Measurements from ENCODE around the gene TLCD1.

TLCD1 gene

DNA sequence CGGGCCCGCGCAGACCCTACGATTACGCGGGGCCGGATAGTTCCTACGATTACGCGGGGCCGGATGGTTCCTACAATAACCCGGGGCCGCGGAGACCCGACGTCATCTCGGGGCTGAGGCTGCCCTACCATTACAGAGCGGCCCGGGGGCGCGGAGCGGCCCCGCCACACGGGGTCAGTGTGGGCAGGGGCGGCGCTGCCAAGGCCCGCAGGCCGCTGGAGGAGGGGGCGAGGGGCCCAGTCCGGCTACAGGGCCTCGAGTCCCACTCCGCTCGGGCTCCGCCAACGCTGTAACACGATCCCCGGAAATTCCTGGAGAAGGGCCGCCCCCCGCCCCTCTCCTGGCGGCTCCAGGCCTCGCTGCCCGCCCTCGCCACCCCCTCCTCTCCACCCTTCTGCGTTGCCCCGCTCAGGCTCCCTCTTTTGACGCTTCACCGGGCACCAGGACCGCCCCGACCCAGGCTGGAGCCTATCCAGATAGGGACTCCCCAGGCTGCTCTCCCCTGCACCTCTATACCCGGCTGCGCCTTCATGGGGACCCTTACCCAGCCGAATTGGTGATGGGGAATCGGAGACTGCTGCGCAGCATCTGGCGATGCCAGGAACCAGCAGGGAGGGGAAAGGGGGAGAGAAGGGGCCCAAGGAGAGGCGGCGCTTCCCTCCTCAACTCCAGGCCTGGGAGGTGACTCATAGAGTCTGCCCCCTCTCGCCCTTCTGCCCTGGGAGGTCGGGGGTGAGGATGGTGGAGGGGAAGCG is 8.3 kb downstream of the TLCD1 start, which contains the start of gene RAB34:
Gene RAB34, minus strand, starts transcription at position 291 of the 755 bp plus-strand sequence. CDS start 602 bp downstream, outside the sequence.
- peaks cover 6% of the 10 kb centered on the region for H3K27me3 ChIP-seq (ENCODE audit: insufficient read depth, low read length, poor library complexity, severe bottlenecking)
- TF ChIP-seq, protein P1, sequence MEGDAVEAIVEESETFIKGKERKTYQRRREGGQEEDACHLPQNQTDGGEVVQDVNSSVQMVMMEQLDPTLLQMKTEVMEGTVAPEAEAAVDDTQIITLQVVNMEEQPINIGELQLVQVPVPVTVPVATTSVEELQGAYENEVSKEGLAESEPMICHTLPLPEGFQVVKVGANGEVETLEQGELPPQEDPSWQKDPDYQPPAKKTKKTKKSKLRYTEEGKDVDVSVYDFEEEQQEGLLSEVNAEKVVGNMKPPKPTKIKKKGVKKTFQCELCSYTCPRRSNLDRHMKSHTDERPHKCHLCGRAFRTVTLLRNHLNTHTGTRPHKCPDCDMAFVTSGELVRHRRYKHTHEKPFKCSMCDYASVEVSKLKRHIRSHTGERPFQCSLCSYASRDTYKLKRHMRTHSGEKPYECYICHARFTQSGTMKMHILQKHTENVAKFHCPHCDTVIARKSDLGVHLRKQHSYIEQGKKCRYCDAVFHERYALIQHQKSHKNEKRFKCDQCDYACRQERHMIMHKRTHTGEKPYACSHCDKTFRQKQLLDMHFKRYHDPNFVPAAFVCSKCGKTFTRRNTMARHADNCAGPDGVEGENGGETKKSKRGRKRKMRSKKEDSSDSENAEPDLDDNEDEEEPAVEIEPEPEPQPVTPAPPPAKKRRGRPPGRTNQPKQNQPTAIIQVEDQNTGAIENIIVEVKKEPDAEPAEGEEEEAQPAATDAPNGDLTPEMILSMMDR (conservative IDR thresholded peaks at IDR 0.05; ENCODE audit: low read length) = no peak
- TF ChIP-seq EZH2phosphoT487 (IDR thresholded peaks at IDR 0.05; ENCODE audit: borderline replicate concordance) = no peak
- peaks cover 21% of the 10 kb centered on the region for H3K4me1 ChIP-seq (ENCODE audit: insufficient read depth, low read length, poor library complexity, severe bottlenecking)
- no peak within 1 kb of the TSS for H3K4me2 ChIP-seq (ENCODE audit: low read depth, low read length, poor library complexity, severe bottlenecking)
- peaks cover 21% of the 10 kb centered on the region; the same call in 1 of the 2 replicates for H3K36me3 ChIP-seq (ENCODE audit: insufficient read depth, low read length)
- H4K20me1 ChIP-seq (ENCODE audit: insufficient read depth, low read length, poor library complexity, severe bottlenecking) = peaks cover 28% of the 10 kb centered on the region
- H2AFZ ChIP-seq (ENCODE audit: low read length) = no peak within 1 kb of the TSS
- H3K9me2 ChIP-seq (replicated peaks; ENCODE audit: low read depth, low read length) = no peaks in the 10 kb centered on the region
- no peaks in the 10 kb centered on the region for H3F3A ChIP-seq (ENCODE audit: low read depth)
- no peak within 1 kb of the TSS for H3K4me3 ChIP-seq (ENCODE audit: low read length, poor library complexity, severe bottlenecking)
- H3K79me2 ChIP-seq (ENCODE audit: insufficient read depth, low read length) = peaks cover 30% of the 10 kb centered on the region
- H3K9ac ChIP-seq (ENCODE audit: low read depth, low read length, poor library complexity, severe bottlenecking) = no peak within 1 kb of the TSS
- H3K9me3 ChIP-seq (ENCODE audit: insufficient read depth, low read depth, low read length) = no peaks in the 10 kb centered on the region

DNA sequence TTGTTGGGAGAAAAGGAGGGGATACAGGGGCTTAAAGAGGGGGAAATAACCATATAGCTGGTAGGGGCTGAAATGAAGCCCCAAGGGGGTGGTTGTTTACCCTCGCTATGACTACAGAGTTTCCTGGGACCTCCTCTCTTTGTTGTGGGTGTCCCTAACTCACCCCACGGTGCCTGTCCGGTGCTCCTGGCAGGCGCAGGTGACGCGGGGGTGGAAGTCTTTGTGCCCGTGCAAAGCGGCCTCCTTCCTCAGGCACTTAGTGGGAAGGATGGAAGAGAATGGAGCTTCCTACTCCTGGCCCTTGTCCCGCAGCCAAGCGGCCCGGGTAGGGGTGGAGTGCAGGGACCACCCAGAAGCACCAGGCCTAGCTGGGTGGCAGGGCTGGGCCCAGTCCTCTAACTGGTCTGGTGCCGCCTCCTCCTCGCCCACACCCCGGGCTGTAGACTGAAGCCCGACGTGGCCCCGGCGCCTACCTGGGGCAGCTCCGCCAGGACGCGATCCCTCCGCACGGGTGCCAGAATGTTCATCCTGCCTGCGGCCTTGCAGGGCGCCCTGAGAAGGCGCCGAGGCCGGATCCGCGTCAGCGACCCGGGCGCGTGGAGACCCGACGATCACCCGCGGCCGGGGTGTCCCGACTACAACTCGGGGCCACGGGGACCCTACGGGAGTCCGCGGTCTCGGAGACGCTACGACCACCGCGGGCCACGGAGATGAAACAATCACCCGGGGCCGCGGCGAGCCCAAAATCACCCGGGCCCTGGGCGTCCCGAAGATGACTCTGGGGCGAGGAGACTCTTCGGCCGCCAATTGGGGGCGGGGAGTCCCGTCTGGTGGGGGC is 9.1 kb downstream of the TLCD1 start:
- Histone ChIP-seq H3F3A (ENCODE audit: low read depth) (no peaks in the 10 kb centered on the region), H4K20me1 (ENCODE audit: insufficient read depth, low read length, poor library complexity, severe bottlenecking) (peaks cover 20% of the 10 kb centered on the region), H3K4me3 (ENCODE audit: low read length, poor library complexity, severe bottlenecking) (no peak overlapping the region), H3K79me2 (ENCODE audit: insufficient read depth, low read length) (peaks cover 22% of the 10 kb centered on the region), H3K9ac (ENCODE audit: low read depth, low read length, poor library complexity, severe bottlenecking) (no peak overlapping the region), H3K9me3 (ENCODE audit: insufficient read depth, low read depth, low read length) (no peaks in the 10 kb centered on the region), H3K4me2 (ENCODE audit: low read depth, low read length, poor library complexity, severe bottlenecking) (no peak overlapping the region), H3K36me3 (ENCODE audit: insufficient read depth, low read length) (peaks cover 13% of the 10 kb centered on the region; the same call in 1 of the 2 replicates), H3K27me3 (ENCODE audit: insufficient read depth, low read length, poor library complexity, severe bottlenecking) (peaks cover 6% of the 10 kb centered on the region), H3K4me1 (ENCODE audit: insufficient read depth, low read length, poor library complexity, severe bottlenecking) (peaks cover 17% of the 10 kb centered on the region), H2AFZ (ENCODE audit: low read length) (no peak overlapping the region), H3K9me2 (replicated peaks; ENCODE audit: low read depth, low read length) (no peaks in the 10 kb centered on the region)
- no peak for TF ChIP-seq EZH2phosphoT487 (IDR thresholded peaks at IDR 0.05; ENCODE audit: borderline replicate concordance)
- TF ChIP-seq, protein P1 (conservative IDR thresholded peaks at IDR 0.05; ENCODE audit: low read length) = no peak

DNA sequence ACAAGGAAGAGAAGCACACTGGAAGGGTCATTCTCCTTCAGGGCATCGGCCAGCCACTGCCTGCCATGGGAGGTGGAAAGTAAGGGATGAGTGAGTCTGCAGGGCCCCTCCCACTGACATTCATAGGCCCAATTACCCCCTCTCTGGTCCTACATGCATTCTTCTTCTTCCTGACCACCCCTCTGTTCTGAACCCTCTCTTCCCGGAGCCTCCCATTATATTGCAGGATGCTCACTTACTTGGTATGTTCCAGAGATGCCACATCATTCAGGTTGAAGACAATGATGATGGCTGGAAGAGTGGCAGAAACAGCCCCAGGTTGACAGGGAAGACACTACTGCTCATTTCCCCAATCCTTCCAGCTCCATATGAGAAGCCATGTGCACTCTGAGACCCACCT is 10.8 kb downstream of the TLCD1 start:
- Histone ChIP-seq H3K36me3 (ENCODE audit: insufficient read depth, low read length) (no peaks in the 10 kb centered on the region), H3K9ac (ENCODE audit: low read depth, low read length, poor library complexity, severe bottlenecking) (no peak overlapping the region), H3K4me1 (ENCODE audit: insufficient read depth, low read length, poor library complexity, severe bottlenecking) (peaks cover 8% of the 10 kb centered on the region), H3K27me3 (ENCODE audit: insufficient read depth, low read length, poor library complexity, severe bottlenecking) (peaks cover 2% of the 10 kb centered on the region), H3K79me2 (ENCODE audit: insufficient read depth, low read length) (peaks cover 10% of the 10 kb centered on the region), H3K4me3 (ENCODE audit: low read length, poor library complexity, severe bottlenecking) (no peak overlapping the region), H3K9me3 (ENCODE audit: insufficient read depth, low read depth, low read length) (no peaks in the 10 kb centered on the region), H2AFZ (ENCODE audit: low read length) (no peak overlapping the region), H4K20me1 (ENCODE audit: insufficient read depth, low read length, poor library complexity, severe bottlenecking) (peaks cover 2% of the 10 kb centered on the region), H3K9me2 (replicated peaks; ENCODE audit: low read depth, low read length) (no peaks in the 10 kb centered on the region), H3F3A (ENCODE audit: low read depth) (0 out of 2 replicates have a peak, but pooled peaks cover 3% of the 10 kb centered on the region), H3K4me2 (ENCODE audit: low read depth, low read length, poor library complexity, severe bottlenecking) (no peak overlapping the region)
- no peak for TF ChIP-seq EZH2phosphoT487 (IDR thresholded peaks at IDR 0.05; ENCODE audit: borderline replicate concordance)
- TF ChIP-seq, protein P1 (conservative IDR thresholded peaks at IDR 0.05; ENCODE audit: low read length) = no peak

Measured in Loucy (cell line).